ENCODE data around the gene ENPP7.

Gene ENPP7

GRCh38 chr17:79704691-79705090, 26.1 kb upstream of the ENPP7 start:
- no peak for DNase-seq

- DNase-seq = no peak
Measured at GRCh38 chr17:79705674-79706073, 25.1 kb upstream of the ENPP7 start.

- DNase-seq = no peak
Measured at GRCh38 chr17:79706931-79707850, 23.6 kb upstream of the ENPP7 start.

- DNase-seq = peak in 1 of 2 donors; percentile 65
Measured at GRCh38 chr17:79707931-79708891, 22.5 kb upstream of the ENPP7 start.

GRCh38 chr17:79711715-79712305, 18.9 kb upstream of the ENPP7 start:
- no peak for DNase-seq

GRCh38 chr17:79713391-79713790, 17.4 kb upstream of the ENPP7 start:
- no peak for DNase-seq

- DNase-seq = no peak
Measured at GRCh38 chr17:79714176-79715097, 16.3 kb upstream of the ENPP7 start.

- no peak for DNase-seq
Measured at GRCh38 chr17:79715098-79715942, 15.4 kb upstream of the ENPP7 start.

GRCh38 chr17:79715943-79716797, 14.6 kb upstream of the ENPP7 start:
- no peak for DNase-seq

GRCh38 chr17:79720705-79721292, 9.9 kb upstream of the ENPP7 start:
- DNase-seq = no peak

GRCh38 chr17:79721993-79722671, 8.6 kb upstream of the ENPP7 start:
- no peak for DNase-seq

- no peak for DNase-seq
Measured at GRCh38 chr17:79722787-79723186, 8.0 kb upstream of the ENPP7 start.

- peak; percentile 77 to 92 for DNase-seq
Measured at GRCh38 chr17:79728169-79728907, 2.4 kb upstream of the ENPP7 start.

GRCh38 chr17:79728908-79729471, 1.8 kb upstream of the ENPP7 start:
- no peak for DNase-seq

- DNase-seq = no peak
Measured at GRCh38 chr17:79729761-79730160, 982 bp upstream of the ENPP7 start.

- DNase-seq = no peak
Measured at GRCh38 chr17:79730437-79730768, 340 bp upstream of the ENPP7 start.

GRCh38 chr17:79732254-79732653, 1.5 kb downstream of the ENPP7 start:
- no peak for DNase-seq

All from inflammatory macrophage treated with lipopolysaccharide for 1 hour (primary cell).